Peyer's patch (tissue), 4 donors: ENCODE results near the gene MAD1L1. TPM values are rescaled to one million over a fixed set of nuclear protein-coding genes. Genes with fewer than 3 reads are reported as not detected.
A peak's percentile ranks its signal among the peaks of the same experiment; 100 is the strongest.

Experiments used
- DNase-seq, 3 donors: peaks; one replicate each; pipeline ENCODE4 v3.0.0-alpha.2; 2017 to 2019
- H3K27ac ChIP-seq, 4 donors: fragments of 200-600 bp; sonication (generic); one replicate each; pipeline ENCODE4 v1.5.1; 2016 to 2019
- H3K27me3 ChIP-seq, 2 donors: fragments of 200-600 bp; sonication (generic); one replicate each; pipeline ENCODE4 v1.5.1; 2019
- H3K36me3 ChIP-seq, 3 donors: fragments of 200-600 bp; sonication (generic); one replicate each; pipeline ENCODE4 v1.5.1; 2016 to 2019
- H3K4me1 ChIP-seq, 4 donors: fragments of 200-600 bp; sonication (generic); one replicate each; pipeline ENCODE4 v1.5.1; 2016 to 2019
- H3K4me3 ChIP-seq, 4 donors: fragments of 200-600 bp; sonication (generic); 1 replicate in 3 of 4; 2 replicates in 1 of 4; pipeline ENCODE4 v1.5.1; 2016 to 2019; ENCODE audit warnings: mild to moderate bottlenecking in 1 of 4
- H3K9me3 ChIP-seq, 4 donors: fragments of 200-600 bp; sonication (generic); one replicate each; pipeline ENCODE4 v1.5.1; 2016 to 2019; ENCODE audit warnings: mild to moderate bottlenecking in 1 of 4
- POLR2A ChIP-seq, 2 donors: fragments of 450-650 bp; IDR thresholded peaks; one replicate each; pipeline ENCODE4 v1.5.1; 2017; ENCODE audit warnings: antibody characterized with exemption in 2 of 2, mild to moderate bottlenecking in 2 of 2, moderate library complexity in 2 of 2
- total RNA-seq, 4 donors: library from RNA; depleted of rRNA; stranded (reverse); fragments of >200 nt; gene quantifications; one replicate each; pipeline ENCODE4 v1.1.0, GENCODE V29; 2016
- TF ChIP-seq, protein P1 (sequence below), 6 experiments: fragments of 450-650 bp in 4 of 6; fragments of 200-600 bp in 2 of 6; sonication (generic) in 1 of 6; IDR thresholded peaks; one replicate each; pipeline ENCODE4 v1.5.1; 2017 to 2019; ENCODE audit warnings: antibody characterized with exemption in 6 of 6, mild to moderate bottlenecking in 3 of 6, moderate library complexity in 1 of 6

MAD1L1 gene
- total RNA-seq, 4 donors from 2014 or later = 43.9 to 417 (median 59.1) TPM

DNA sequence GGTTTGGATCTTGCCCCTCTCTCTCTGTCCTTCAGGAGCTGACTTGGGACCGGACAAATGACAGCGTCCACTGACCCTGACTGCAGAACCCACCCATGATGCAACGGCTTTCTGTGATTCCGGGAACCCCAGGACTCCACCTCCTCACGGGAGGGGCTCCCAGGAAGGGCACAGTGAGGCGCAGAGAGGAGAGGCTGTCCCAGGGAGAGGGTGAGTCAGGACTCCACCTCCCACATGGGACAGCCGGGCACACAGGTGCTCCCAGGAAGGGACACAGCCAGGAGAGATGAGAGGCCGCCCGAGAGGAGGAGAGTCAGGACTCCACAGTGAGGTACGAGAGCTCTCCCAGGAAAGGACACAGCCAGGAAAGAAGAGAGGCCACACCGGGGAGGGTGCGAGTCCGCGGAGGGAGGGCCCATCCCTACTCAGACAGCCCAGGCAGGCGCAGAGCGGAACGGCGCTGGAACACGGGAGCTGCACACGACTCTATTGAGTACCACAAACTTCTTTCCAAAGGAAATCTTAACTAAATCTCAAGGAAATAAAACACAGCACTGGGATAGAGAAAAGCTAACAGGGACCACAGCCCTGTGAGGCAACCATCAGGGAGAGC, 162.5 kb downstream of the MAD1L1 start:
- Histone ChIP-seq H3K27ac (no peak overlapping the region), H3K4me1 (peaks cover 0 to 5% (median 0%) of the 10 kb centered on the region in 4 donors), H3K4me3 (no peak overlapping the region), H3K27me3 (no peaks in the 10 kb centered on the region), H3K9me3 (no peaks in the 10 kb centered on the region), H3K36me3 (peaks cover 0 to 16% (median 0%) of the 10 kb centered on the region in 3 donors)
- no peak for DNase-seq
- no peak for TF ChIP-seq POLR2A (IDR thresholded peaks at IDR 0.05)
- TF ChIP-seq, protein P1, sequence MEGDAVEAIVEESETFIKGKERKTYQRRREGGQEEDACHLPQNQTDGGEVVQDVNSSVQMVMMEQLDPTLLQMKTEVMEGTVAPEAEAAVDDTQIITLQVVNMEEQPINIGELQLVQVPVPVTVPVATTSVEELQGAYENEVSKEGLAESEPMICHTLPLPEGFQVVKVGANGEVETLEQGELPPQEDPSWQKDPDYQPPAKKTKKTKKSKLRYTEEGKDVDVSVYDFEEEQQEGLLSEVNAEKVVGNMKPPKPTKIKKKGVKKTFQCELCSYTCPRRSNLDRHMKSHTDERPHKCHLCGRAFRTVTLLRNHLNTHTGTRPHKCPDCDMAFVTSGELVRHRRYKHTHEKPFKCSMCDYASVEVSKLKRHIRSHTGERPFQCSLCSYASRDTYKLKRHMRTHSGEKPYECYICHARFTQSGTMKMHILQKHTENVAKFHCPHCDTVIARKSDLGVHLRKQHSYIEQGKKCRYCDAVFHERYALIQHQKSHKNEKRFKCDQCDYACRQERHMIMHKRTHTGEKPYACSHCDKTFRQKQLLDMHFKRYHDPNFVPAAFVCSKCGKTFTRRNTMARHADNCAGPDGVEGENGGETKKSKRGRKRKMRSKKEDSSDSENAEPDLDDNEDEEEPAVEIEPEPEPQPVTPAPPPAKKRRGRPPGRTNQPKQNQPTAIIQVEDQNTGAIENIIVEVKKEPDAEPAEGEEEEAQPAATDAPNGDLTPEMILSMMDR (IDR thresholded peaks at IDR 0.05) = no peak

DNA sequence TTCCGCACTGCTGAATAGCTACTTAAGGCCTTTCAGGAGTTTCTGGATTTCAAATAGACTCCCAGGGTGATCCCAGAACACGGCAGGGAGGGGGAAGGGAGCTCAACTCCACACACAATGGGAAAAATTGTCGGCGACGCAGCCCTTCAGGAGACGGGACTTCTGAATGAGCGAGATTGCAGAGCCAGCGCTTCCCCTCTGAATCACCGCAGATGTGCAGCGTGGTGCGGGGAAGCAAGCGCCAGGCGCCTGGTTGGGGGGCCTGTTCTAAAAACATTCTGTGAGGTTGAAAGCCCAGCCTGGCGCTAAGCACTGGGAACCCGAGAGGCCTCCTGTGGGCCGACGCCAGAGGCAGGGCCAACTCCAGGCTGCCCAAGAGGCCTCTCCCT, 163.3 kb downstream of the MAD1L1 start:
- H3K27me3 ChIP-seq = no peaks in the 10 kb centered on the region
- H3K4me1 ChIP-seq = peaks cover 0 to 5% (median 0%) of the 10 kb centered on the region in 4 donors
- H3K27ac ChIP-seq = no peak overlapping the region
- no peak for TF ChIP-seq POLR2A (IDR thresholded peaks at IDR 0.05)
- TF ChIP-seq, protein P1 (IDR thresholded peaks at IDR 0.05) = no peak
- H3K36me3 ChIP-seq = peaks cover 0 to 16% (median 0%) of the 10 kb centered on the region in 3 donors
- no peak overlapping the region for H3K4me3 ChIP-seq
- no peaks in the 10 kb centered on the region for H3K9me3 ChIP-seq
- no peak for DNase-seq

DNA sequence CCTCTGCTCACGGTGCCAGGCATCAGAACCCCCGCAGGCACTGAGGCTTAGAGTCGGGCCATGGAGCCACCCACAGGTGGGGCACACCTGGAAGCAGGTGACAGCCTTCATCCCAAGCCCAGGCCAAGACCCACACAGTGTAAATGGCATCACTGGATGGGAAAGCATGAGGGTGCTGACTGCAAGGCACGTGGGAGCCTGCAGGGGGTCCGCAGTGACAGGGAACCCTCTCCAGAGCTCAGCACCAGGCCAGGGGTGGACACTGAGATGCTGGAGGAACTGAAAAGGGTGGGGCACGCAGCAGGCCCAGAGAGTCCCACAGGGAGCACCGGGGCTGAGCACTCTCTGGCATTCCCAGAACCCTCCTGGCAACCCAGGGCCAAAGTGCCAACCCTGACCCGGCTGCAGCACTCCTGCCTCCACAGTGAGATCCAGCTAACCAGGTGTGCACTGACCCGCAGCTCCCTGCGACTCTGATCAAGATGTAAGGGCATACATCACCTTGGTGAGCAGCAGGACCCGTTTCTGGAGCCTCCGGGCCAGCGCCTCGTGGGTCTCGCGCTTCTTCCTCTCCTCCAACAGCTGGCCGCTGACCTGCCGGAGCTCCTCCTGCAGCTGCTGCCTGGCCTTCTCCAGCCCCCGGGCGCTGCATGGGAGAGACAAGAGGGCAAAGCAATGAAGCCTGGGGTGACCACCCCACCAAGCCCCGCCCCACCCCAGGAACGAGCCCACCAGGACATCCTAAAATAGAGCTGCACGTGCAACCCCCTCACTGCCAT, 163.9 kb downstream of the MAD1L1 start:
- DNase-seq = no peak
- Histone ChIP-seq H3K27ac (no peak overlapping the region), H3K4me3 (no peak overlapping the region), H3K4me1 (peaks cover 0 to 5% (median 0%) of the 10 kb centered on the region in 4 donors), H3K27me3 (no peaks in the 10 kb centered on the region), H3K9me3 (no peaks in the 10 kb centered on the region), H3K36me3 (peaks cover 0 to 16% (median 0%) of the 10 kb centered on the region in 3 donors)
- TF ChIP-seq POLR2A (IDR thresholded peaks at IDR 0.05) = no peak
- TF ChIP-seq, protein P1 (IDR thresholded peaks at IDR 0.05) = no peak

DNA sequence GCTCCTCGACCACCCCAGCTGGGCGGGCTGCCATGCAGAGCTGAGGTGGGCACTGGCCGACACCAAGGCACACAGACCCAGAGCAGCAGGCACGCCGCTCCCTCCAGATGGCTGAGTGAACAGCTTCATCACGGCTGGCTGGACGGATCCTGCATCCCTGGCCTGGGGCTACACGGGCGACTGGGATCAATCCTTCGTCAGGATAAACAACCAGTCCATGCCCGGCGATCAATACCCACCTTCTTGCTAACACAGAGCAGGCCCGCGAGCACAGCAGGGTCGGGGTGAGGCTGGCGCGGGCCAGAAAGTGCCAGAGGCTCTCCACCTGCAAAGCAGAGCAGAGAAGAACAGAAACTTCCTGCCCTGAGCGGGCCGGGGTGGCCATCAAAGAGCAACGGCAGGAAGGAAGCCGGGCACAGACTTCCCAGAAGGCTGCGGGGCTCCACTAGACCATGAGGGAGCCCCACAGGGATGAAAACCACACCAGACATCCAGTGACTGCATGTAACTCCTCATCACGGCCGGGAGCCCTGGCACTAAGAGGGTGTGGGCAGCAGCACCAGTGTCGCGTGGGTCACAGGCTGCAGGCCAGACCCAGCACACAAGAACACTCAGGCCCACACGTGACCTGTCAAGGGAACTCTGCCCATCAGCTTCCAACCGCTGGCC, 166.4 kb downstream of the MAD1L1 start:
- peaks cover 0 to 16% (median 0%) of the 10 kb centered on the region in 3 donors for H3K36me3 ChIP-seq
- TF ChIP-seq, protein P1 (IDR thresholded peaks at IDR 0.05) = no peak
- TF ChIP-seq POLR2A (IDR thresholded peaks at IDR 0.05) = no peak
- peak in 2 of 3 donors; percentile 69 to 74 for DNase-seq

DNA sequence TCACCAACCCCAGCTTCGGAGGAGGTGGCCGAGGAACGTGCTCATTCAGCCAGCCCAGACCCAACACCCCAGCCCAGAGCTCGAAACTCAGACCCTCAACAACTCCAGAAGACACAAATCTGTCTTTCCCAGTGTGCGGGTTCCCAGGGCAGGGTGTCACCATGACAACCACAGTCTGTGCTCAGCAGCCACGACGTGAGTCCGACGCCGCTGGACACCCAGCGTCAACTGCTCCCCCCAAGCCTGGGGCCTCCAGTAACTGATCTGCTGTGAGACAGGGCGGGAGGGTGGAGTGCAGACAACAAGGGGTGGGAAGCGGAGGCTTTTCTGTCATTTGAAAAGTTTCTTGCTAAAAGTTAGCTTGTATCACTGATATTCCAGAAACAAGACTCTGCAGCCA, 167.2 kb downstream of the MAD1L1 start:
- no peak for DNase-seq
- Histone ChIP-seq H3K36me3 (peaks cover 0 to 16% (median 0%) of the 10 kb centered on the region in 3 donors), H3K9me3 (no peaks in the 10 kb centered on the region), H3K27ac (no peak overlapping the region), H3K4me1 (peaks cover 0 to 9% (median 3%) of the 10 kb centered on the region in 4 donors), H3K27me3 (no peaks in the 10 kb centered on the region), H3K4me3 (no peak overlapping the region)
- TF ChIP-seq, protein P1 (IDR thresholded peaks at IDR 0.05) = no peak
- no peak for TF ChIP-seq POLR2A (IDR thresholded peaks at IDR 0.05)

More for the DNA sequence above, 166.4 kb downstream of the MAD1L1 start:
- H3K4me3 ChIP-seq = peak overlapping the region in 1 of 4 donors; percentile 9
- peaks cover 0 to 9% (median 3%) of the 10 kb centered on the region in 4 donors for H3K4me1 ChIP-seq
- no peaks in the 10 kb centered on the region for H3K9me3 ChIP-seq
- no peaks in the 10 kb centered on the region for H3K27me3 ChIP-seq
- H3K27ac ChIP-seq = peak overlapping the region in 1 of 4 donors; percentile 66
